SK-N-SH (cell line): Measurements from ENCODE around the gene MAN1A2. TPM values are rescaled to one million over a fixed set of nuclear protein-coding genes. Genes with fewer than 3 reads are reported as not detected.

Source experiments
- CTCF ChIA-PET: fragments of 300-600, 350-600 bp; formaldehyde crosslinking; extraction: SDS; loops from one replicate; lab custom pipeline; 2021; lab: Yijun Ruan, JAX
- POLR2A ChIA-PET: fragments of 350-600 bp; sonication (Branson Sonifier 250); formaldehyde crosslinking; extraction: SDS; loops from one replicate; lab custom pipeline; 2020; ENCODE audit warnings: antibody characterized with exemption, inconsistent platforms; lab: Yijun Ruan, JAX
- DNase-seq: peaks from one replicate; pipeline ENCODE4 v3.0.0; 2012
- H2AFZ ChIP-seq: fragments of 200-600 bp; sonication (generic); 2 replicates; pipeline ENCODE4 v1.8.1; 2016; ENCODE audit warnings: antibody characterized with exemption, mild to moderate bottlenecking, low read depth
- H3F3A ChIP-seq: fragments of 200-600 bp; sonication (generic); replicated peaks from 2 replicates; pipeline ENCODE3; 2016; ENCODE audit warnings: antibody characterized with exemption, mild to moderate bottlenecking; ENCODE audit not compliant: insufficient read depth
- H3K27ac ChIP-seq, 2 experiments: fragments of 200-500 bp in 1 of 2; fragments of 200-600 bp in 1 of 2; sonication (Bioruptor generic) in 1 of 2; sonication (generic), shearing (Covaris generic) in 1 of 2; 2 replicates each; pipeline versions ENCODE4 v1.5.1 to v1.6.1; 2014 to 2016; ENCODE audit warnings: low read depth in 2 of 2, inconsistent platforms in 1 of 2, low read length in 1 of 2, mild to moderate bottlenecking in 1 of 2, mixed read lengths in 1 of 2
- H3K27me3 ChIP-seq: fragments of 200-600 bp; sonication (generic), shearing (Covaris generic); 2 replicates; pipeline ENCODE4 v1.6.1; 2016; ENCODE audit warnings: mixed run types; ENCODE audit not compliant: insufficient read depth
- H3K36me3 ChIP-seq, 2 experiments: fragments of 200-500 bp in 1 of 2; fragments of 200-600 bp in 1 of 2; sonication (Bioruptor generic) in 1 of 2; sonication (generic) in 1 of 2; replicated peaks in 1 of 2; 2 replicates each; pipeline versions ENCODE3 to v1.5.1; 2014 to 2016; ENCODE audit warnings: low read length in 1 of 2, mild to moderate bottlenecking in 1 of 2; ENCODE audit not compliant: insufficient read depth in 2 of 2, control insufficient read depth in 1 of 2
- H3K4me1 ChIP-seq, 2 experiments: fragments of 200-500 bp in 1 of 2; fragments of 200-600 bp in 1 of 2; sonication (Bioruptor generic) in 1 of 2; sonication (generic), shearing (Covaris generic) in 1 of 2; 2 replicates each; pipeline versions ENCODE4 v1.5.1 to v1.6.1; 2014 to 2016; ENCODE audit warnings: low read depth in 1 of 2, low read length in 1 of 2, mixed run types in 1 of 2; ENCODE audit not compliant: insufficient read depth in 2 of 2, control insufficient read depth in 1 of 2
- H3K4me2 ChIP-seq: fragments of 200-600 bp; sonication (generic), shearing (Covaris generic); 2 replicates; pipeline ENCODE4 v1.6.1; 2017; ENCODE audit warnings: mixed run types
- H3K4me3 ChIP-seq, 2 experiments: fragments of 200-500 bp in 1 of 2; fragments of 200-600 bp in 1 of 2; sonication (Bioruptor generic) in 1 of 2; sonication (generic), shearing (Covaris generic) in 1 of 2; 2 replicates each; pipeline versions ENCODE4 v1.5.1 to v1.8.1; 2014 to 2016; ENCODE audit warnings: low read depth in 2 of 2, inconsistent platforms in 1 of 2, low read length in 1 of 2, mild to moderate bottlenecking in 1 of 2, mixed read lengths in 1 of 2, moderate library complexity in 1 of 2
- H3K79me2 ChIP-seq: fragments of 200-600 bp; sonication (generic); 2 replicates; pipeline ENCODE4 v1.8.1; 2017; ENCODE audit warnings: mild to moderate bottlenecking; ENCODE audit not compliant: insufficient read depth
- H3K9ac ChIP-seq: fragments of 200-600 bp; sonication (generic); 2 replicates; pipeline ENCODE4 v1.6.1; 2017; ENCODE audit warnings: mixed run types
- H3K9me2 ChIP-seq: fragments of 200-600 bp; sonication (generic); 2 replicates; pipeline ENCODE4 v1.6.1; 2017; ENCODE audit warnings: mixed run types
- H3K9me3 ChIP-seq: fragments of 200-600 bp; sonication (generic); 2 replicates; pipeline ENCODE4 v1.6.1; 2017; ENCODE audit warnings: mixed run types, mild to moderate bottlenecking, moderate library complexity
- H4K20me1 ChIP-seq: fragments of 200-600 bp; sonication (generic); 2 replicates; pipeline ENCODE4 v1.6.1; 2017; ENCODE audit warnings: mild to moderate bottlenecking, mixed run types; ENCODE audit not compliant: insufficient read depth
- CHD2 ChIP-seq: fragments of 150-350 bp; IDR thresholded peaks from 2 replicates; pipeline ENCODE4 v1.6.1; 2018; ENCODE audit warnings: low read length; ENCODE audit not compliant: partially characterized antibody
- ELF1 ChIP-seq: IDR thresholded peaks from 2 replicates; pipeline ENCODE4 v1.4.0; 2012
- EP300 ChIP-seq, 2 experiments: IDR thresholded peaks; 2 replicates each; pipeline versions ENCODE4 v1.4.0 to v1.6.1; 2012; ENCODE audit warnings: borderline replicate concordance in 1 of 2, low read depth in 1 of 2, low read length in 1 of 2
- FOSL2 ChIP-seq: IDR thresholded peaks from 2 replicates; pipeline ENCODE4 v1.4.0; 2012; ENCODE audit warnings: low read depth, mild to moderate bottlenecking, moderate library complexity, borderline replicate concordance
- FOXJ3 ChIP-seq: sonication (generic); formaldehyde crosslinking; IDR thresholded peaks from 2 replicates; pipeline ENCODE4 v1.5.1; 2020; ENCODE audit warnings: mild to moderate bottlenecking, missing genetic modification reagents
- GABPA ChIP-seq: IDR thresholded peaks from 2 replicates; pipeline ENCODE4 v1.4.0; 2012; ENCODE audit warnings: low read depth, mild to moderate bottlenecking
- MEF2A ChIP-seq: IDR thresholded peaks from 2 replicates; pipeline ENCODE4 v1.4.0; 2012; ENCODE audit warnings: low read depth, borderline replicate concordance
- POLR2AphosphoS5 ChIP-seq: IDR thresholded peaks from 2 replicates; pipeline ENCODE4 v1.6.1; 2012; ENCODE audit warnings: low read depth, low read length
- RAD21 ChIP-seq: IDR thresholded peaks from 2 replicates; pipeline ENCODE4 v1.6.1; 2012; ENCODE audit warnings: mild to moderate bottlenecking, low read length
- TAF1 ChIP-seq: IDR thresholded peaks from 2 replicates; pipeline ENCODE4 v1.6.1; 2012; ENCODE audit warnings: low read depth, mild to moderate bottlenecking, low read length, moderate library complexity, borderline replicate concordance
- TEAD4 ChIP-seq: IDR thresholded peaks from 2 replicates; pipeline ENCODE4 v1.4.0; 2012; ENCODE audit warnings: mild to moderate bottlenecking, borderline replicate concordance; ENCODE audit not compliant: insufficient read depth
- YY1 ChIP-seq: IDR thresholded peaks from 2 replicates; pipeline ENCODE4 v1.4.0; 2012; ENCODE audit warnings: low read depth, mild to moderate bottlenecking
- ZBTB33 ChIP-seq: IDR thresholded peaks from 2 replicates; pipeline ENCODE4 v1.4.0; 2012; ENCODE audit warnings: low read depth, borderline replicate concordance
- WGBS: methylation state at CpG from one replicate; pipeline ENCODE4 v1.1.6; 2017; ENCODE audit warnings: low lambda C conversion rate; 5-methylcytosine and 5-hydroxymethylcytosine counted together
- polyA plus RNA-seq, 3 experiments: library from polyadenylated mRNA; depleted of rRNA; stranded (reverse); fragments of >200 nt; gene quantifications; 2 replicates each; pipeline ENCODE4 v1.2.3, GENCODE V29; 2012
- TF ChIP-seq, protein P1 (sequence below): fragments of 200-600 bp; sonication (generic); IDR thresholded peaks from 2 replicates; pipeline ENCODE4 v1.6.1; 2017; ENCODE audit warnings: antibody characterized with exemption, mild to moderate bottlenecking, moderate library complexity
- TF ChIP-seq, protein P2 (sequence below): IDR thresholded peaks from 2 replicates; pipeline ENCODE4; 2012

The MAN1A2 gene
- polyA plus RNA-seq, 1 of the 3 experiments (the other 2 are of a cell fraction) = 6.0 TPM

- ChIA-PET POLR2A (no interaction called here), CTCF (interaction anchor here (1.1 to 1.7 kb wide), 2 partner anchors 20 to 56 kb away, joined by 3 to 5 read pairs; no protein-coding TSS in a partner anchor)
- H4K20me1 ChIP-seq = no peaks in the 10 kb centered on the region
- H3K9ac ChIP-seq = no peak overlapping the region
- 65% methylated on average over 6 of the region's 6 CpGs for WGBS
- no peaks in the 10 kb centered on the region for H3K9me2 ChIP-seq
- H3F3A ChIP-seq = no peaks in the 10 kb centered on the region
- H3K4me2 ChIP-seq = no peak overlapping the region
- no peak overlapping the region for H2AFZ ChIP-seq
- no peaks in the 10 kb centered on the region for H3K79me2 ChIP-seq
- no peaks in the 10 kb centered on the region for H3K36me3 ChIP-seq
- TF ChIP-seq RAD21 = no peak
- TF ChIP-seq FOSL2 = no peak
- TF ChIP-seq, protein P1, sequence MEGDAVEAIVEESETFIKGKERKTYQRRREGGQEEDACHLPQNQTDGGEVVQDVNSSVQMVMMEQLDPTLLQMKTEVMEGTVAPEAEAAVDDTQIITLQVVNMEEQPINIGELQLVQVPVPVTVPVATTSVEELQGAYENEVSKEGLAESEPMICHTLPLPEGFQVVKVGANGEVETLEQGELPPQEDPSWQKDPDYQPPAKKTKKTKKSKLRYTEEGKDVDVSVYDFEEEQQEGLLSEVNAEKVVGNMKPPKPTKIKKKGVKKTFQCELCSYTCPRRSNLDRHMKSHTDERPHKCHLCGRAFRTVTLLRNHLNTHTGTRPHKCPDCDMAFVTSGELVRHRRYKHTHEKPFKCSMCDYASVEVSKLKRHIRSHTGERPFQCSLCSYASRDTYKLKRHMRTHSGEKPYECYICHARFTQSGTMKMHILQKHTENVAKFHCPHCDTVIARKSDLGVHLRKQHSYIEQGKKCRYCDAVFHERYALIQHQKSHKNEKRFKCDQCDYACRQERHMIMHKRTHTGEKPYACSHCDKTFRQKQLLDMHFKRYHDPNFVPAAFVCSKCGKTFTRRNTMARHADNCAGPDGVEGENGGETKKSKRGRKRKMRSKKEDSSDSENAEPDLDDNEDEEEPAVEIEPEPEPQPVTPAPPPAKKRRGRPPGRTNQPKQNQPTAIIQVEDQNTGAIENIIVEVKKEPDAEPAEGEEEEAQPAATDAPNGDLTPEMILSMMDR = no peak
- TF ChIP-seq, protein P2, sequence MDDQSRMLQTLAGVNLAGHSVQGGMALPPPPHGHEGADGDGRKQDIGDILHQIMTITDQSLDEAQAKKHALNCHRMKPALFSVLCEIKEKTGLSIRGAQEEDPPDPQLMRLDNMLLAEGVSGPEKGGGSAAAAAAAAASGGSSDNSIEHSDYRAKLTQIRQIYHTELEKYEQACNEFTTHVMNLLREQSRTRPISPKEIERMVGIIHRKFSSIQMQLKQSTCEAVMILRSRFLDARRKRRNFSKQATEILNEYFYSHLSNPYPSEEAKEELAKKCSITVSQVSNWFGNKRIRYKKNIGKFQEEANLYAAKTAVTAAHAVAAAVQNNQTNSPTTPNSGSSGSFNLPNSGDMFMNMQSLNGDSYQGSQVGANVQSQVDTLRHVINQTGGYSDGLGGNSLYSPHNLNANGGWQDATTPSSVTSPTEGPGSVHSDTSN = no peak
- no peak for TF ChIP-seq CHD2
- TF ChIP-seq POLR2AphosphoS5 = no peak
- TF ChIP-seq MEF2A = no peak
- DNase-seq = peak; percentile 37
- peaks cover 0 to 12% of the 10 kb centered on the region in 2 experiments; a peak in 2 of 4 replicates for H3K4me1 ChIP-seq
- H3K9me3 ChIP-seq = no peaks in the 10 kb centered on the region
- no peak overlapping the region for H3K4me3 ChIP-seq
- H3K27me3 ChIP-seq = no peaks in the 10 kb centered on the region
- no peak overlapping the region; a peak in 1 of 4 replicates for H3K27ac ChIP-seq
These were observed 27.2 kb upstream of the MAN1A2 start for GRCh38 chr1:117339866-117340700.

GRCh38 chr1:117341123-117341522 lies 26.1 kb upstream of the MAN1A2 start:
- no peak for DNase-seq
- H2AFZ ChIP-seq = no peak overlapping the region
- no peaks in the 10 kb centered on the region for H3K9me2 ChIP-seq
- POLR2A ChIA-PET = no interaction called here
- no peak overlapping the region for H3K4me3 ChIP-seq
- H4K20me1 ChIP-seq = no peaks in the 10 kb centered on the region
- no peaks in the 10 kb centered on the region for H3F3A ChIP-seq
- H3K9ac ChIP-seq = no peak overlapping the region
- H3K4me1 ChIP-seq = peaks cover 0 to 8% of the 10 kb centered on the region in 2 experiments; a peak in 2 of 4 replicates
- H3K36me3 ChIP-seq = no peaks in the 10 kb centered on the region
- 86% methylated on average over 5 of the region's 5 CpGs for WGBS
- H3K4me2 ChIP-seq = no peak overlapping the region
- TF ChIP-seq EP300 (IDR thresholded peaks at IDR 0.05; ENCODE audit: borderline replicate concordance in 1 of 2, low read depth in 1 of 2, low read length in 1 of 2) = no peak
- no peak for TF ChIP-seq CHD2
- no peak for TF ChIP-seq TAF1
- no peak for TF ChIP-seq FOXJ3 (CRISPR knock-in tag)
- no peak for TF ChIP-seq RAD21
- no peak for TF ChIP-seq ELF1
- TF ChIP-seq YY1 = no peak
- TF ChIP-seq, protein P1 = no peak
- no peak for TF ChIP-seq ZBTB33
- TF ChIP-seq TEAD4 = no peak
- TF ChIP-seq GABPA = no peak
- TF ChIP-seq, all 33 proteins: peak for 0
- CTCF ChIA-PET = interaction anchor here (1.7 kb wide), 1 partner anchor 57 kb away, joined by 5 read pairs; no protein-coding TSS in a partner anchor
- Histone ChIP-seq H3K79me2 (no peaks in the 10 kb centered on the region), H3K27me3 (no peaks in the 10 kb centered on the region), H3K9me3 (no peaks in the 10 kb centered on the region), H3K27ac (no peak overlapping the region)
